SK-N-SH (cell line): ENCODE results near the gene TMEM117. TPM values are rescaled to one million over a fixed set of nuclear protein-coding genes. Genes with fewer than 3 reads are reported as not detected.

Experiments used
- CTCF ChIA-PET: fragments of 300-600, 350-600 bp; formaldehyde crosslinking; extraction: SDS; loops from one replicate; lab custom pipeline; 2021; lab: Yijun Ruan, JAX
- POLR2A ChIA-PET: fragments of 350-600 bp; sonication (Branson Sonifier 250); formaldehyde crosslinking; extraction: SDS; loops from one replicate; lab custom pipeline; 2020; ENCODE audit warnings: antibody characterized with exemption, inconsistent platforms; lab: Yijun Ruan, JAX
- DNase-seq: peaks from one replicate; pipeline ENCODE4 v3.0.0; 2012
- H2AFZ ChIP-seq: fragments of 200-600 bp; sonication (generic); 2 replicates; pipeline ENCODE4 v1.8.1; 2016; ENCODE audit warnings: antibody characterized with exemption, mild to moderate bottlenecking, low read depth
- H3F3A ChIP-seq: fragments of 200-600 bp; sonication (generic); replicated peaks from 2 replicates; pipeline ENCODE3; 2016; ENCODE audit warnings: antibody characterized with exemption, mild to moderate bottlenecking; ENCODE audit not compliant: insufficient read depth
- H3K27ac ChIP-seq, 2 experiments: fragments of 200-500 bp in 1 of 2; fragments of 200-600 bp in 1 of 2; sonication (Bioruptor generic) in 1 of 2; sonication (generic), shearing (Covaris generic) in 1 of 2; 2 replicates each; pipeline versions ENCODE4 v1.5.1 to v1.6.1; 2014 to 2016; ENCODE audit warnings: low read depth in 2 of 2, inconsistent platforms in 1 of 2, low read length in 1 of 2, mild to moderate bottlenecking in 1 of 2, mixed read lengths in 1 of 2
- H3K27me3 ChIP-seq: fragments of 200-600 bp; sonication (generic), shearing (Covaris generic); 2 replicates; pipeline ENCODE4 v1.6.1; 2016; ENCODE audit warnings: mixed run types; ENCODE audit not compliant: insufficient read depth
- H3K36me3 ChIP-seq, 2 experiments: fragments of 200-500 bp in 1 of 2; fragments of 200-600 bp in 1 of 2; sonication (Bioruptor generic) in 1 of 2; sonication (generic) in 1 of 2; replicated peaks in 1 of 2; 2 replicates each; pipeline versions ENCODE3 to v1.5.1; 2014 to 2016; ENCODE audit warnings: low read length in 1 of 2, mild to moderate bottlenecking in 1 of 2; ENCODE audit not compliant: insufficient read depth in 2 of 2, control insufficient read depth in 1 of 2
- H3K4me1 ChIP-seq, 2 experiments: fragments of 200-500 bp in 1 of 2; fragments of 200-600 bp in 1 of 2; sonication (Bioruptor generic) in 1 of 2; sonication (generic), shearing (Covaris generic) in 1 of 2; 2 replicates each; pipeline versions ENCODE4 v1.5.1 to v1.6.1; 2014 to 2016; ENCODE audit warnings: low read depth in 1 of 2, low read length in 1 of 2, mixed run types in 1 of 2; ENCODE audit not compliant: insufficient read depth in 2 of 2, control insufficient read depth in 1 of 2
- H3K4me2 ChIP-seq: fragments of 200-600 bp; sonication (generic), shearing (Covaris generic); 2 replicates; pipeline ENCODE4 v1.6.1; 2017; ENCODE audit warnings: mixed run types
- H3K4me3 ChIP-seq, 2 experiments: fragments of 200-500 bp in 1 of 2; fragments of 200-600 bp in 1 of 2; sonication (Bioruptor generic) in 1 of 2; sonication (generic), shearing (Covaris generic) in 1 of 2; 2 replicates each; pipeline versions ENCODE4 v1.5.1 to v1.8.1; 2014 to 2016; ENCODE audit warnings: low read depth in 2 of 2, inconsistent platforms in 1 of 2, low read length in 1 of 2, mild to moderate bottlenecking in 1 of 2, mixed read lengths in 1 of 2, moderate library complexity in 1 of 2
- H3K79me2 ChIP-seq: fragments of 200-600 bp; sonication (generic); 2 replicates; pipeline ENCODE4 v1.8.1; 2017; ENCODE audit warnings: mild to moderate bottlenecking; ENCODE audit not compliant: insufficient read depth
- H3K9ac ChIP-seq: fragments of 200-600 bp; sonication (generic); 2 replicates; pipeline ENCODE4 v1.6.1; 2017; ENCODE audit warnings: mixed run types
- H3K9me2 ChIP-seq: fragments of 200-600 bp; sonication (generic); 2 replicates; pipeline ENCODE4 v1.6.1; 2017; ENCODE audit warnings: mixed run types
- H3K9me3 ChIP-seq: fragments of 200-600 bp; sonication (generic); 2 replicates; pipeline ENCODE4 v1.6.1; 2017; ENCODE audit warnings: mixed run types, mild to moderate bottlenecking, moderate library complexity
- H4K20me1 ChIP-seq: fragments of 200-600 bp; sonication (generic); 2 replicates; pipeline ENCODE4 v1.6.1; 2017; ENCODE audit warnings: mild to moderate bottlenecking, mixed run types; ENCODE audit not compliant: insufficient read depth
- CTCF ChIP-seq: fragments of 200-600 bp; sonication (generic); IDR thresholded peaks from 2 replicates; pipeline ENCODE4 v1.6.1; 2017; ENCODE audit warnings: antibody characterized with exemption, mild to moderate bottlenecking, moderate library complexity
- ELF1 ChIP-seq: IDR thresholded peaks from 2 replicates; pipeline ENCODE4 v1.4.0; 2012
- EP300 ChIP-seq, 2 experiments: IDR thresholded peaks; 2 replicates each; pipeline versions ENCODE4 v1.4.0 to v1.6.1; 2012; ENCODE audit warnings: borderline replicate concordance in 1 of 2, low read depth in 1 of 2, low read length in 1 of 2
- EZH2phosphoT487 ChIP-seq: fragments of 200-600 bp; sonication (generic); IDR thresholded peaks from 2 replicates; pipeline ENCODE4 v1.6.1; 2017; ENCODE audit warnings: low read depth, mixed run types, mild to moderate bottlenecking, antibody characterized with exemption, moderate library complexity, borderline replicate concordance
- FOXJ3 ChIP-seq: sonication (generic); formaldehyde crosslinking; IDR thresholded peaks from 2 replicates; pipeline ENCODE4 v1.5.1; 2020; ENCODE audit warnings: mild to moderate bottlenecking, missing genetic modification reagents
- GABPA ChIP-seq: IDR thresholded peaks from 2 replicates; pipeline ENCODE4 v1.4.0; 2012; ENCODE audit warnings: low read depth, mild to moderate bottlenecking
- IRF3 ChIP-seq: fragments of 150-350 bp; IDR thresholded peaks from 2 replicates; pipeline ENCODE4 v1.6.1; 2016; ENCODE audit warnings: mild to moderate bottlenecking, low read depth, low read length
- JUND ChIP-seq: IDR thresholded peaks from 2 replicates; pipeline ENCODE4 v1.4.0; 2012
- MXI1 ChIP-seq: IDR thresholded peaks from 2 replicates; pipeline ENCODE4 v1.6.1; 2012; ENCODE audit warnings: mild to moderate bottlenecking, low read depth, low read length, improper control_type of control experiment
- NRF1 ChIP-seq: IDR thresholded peaks from 2 replicates; pipeline ENCODE4 v1.6.1; 2012; ENCODE audit warnings: low read depth, mild to moderate bottlenecking, low read length
- RCOR1 ChIP-seq: fragments of 150-350 bp; IDR thresholded peaks from 2 replicates; pipeline ENCODE4 v1.6.1; 2017; ENCODE audit warnings: antibody characterized with exemption, low read length
- REST ChIP-seq: IDR thresholded peaks from 2 replicates; pipeline ENCODE4 v1.6.1; 2012; ENCODE audit warnings: mild to moderate bottlenecking, low read depth, low read length, moderate library complexity
- SMC3 ChIP-seq: IDR thresholded peaks from 2 replicates; pipeline ENCODE4 v1.6.1; 2012; ENCODE audit warnings: low read depth, low read length, improper control_type of control experiment
- TCF12 ChIP-seq: IDR thresholded peaks from 2 replicates; pipeline ENCODE4 v1.4.0; 2012
- TEAD4 ChIP-seq: IDR thresholded peaks from 2 replicates; pipeline ENCODE4 v1.4.0; 2012; ENCODE audit warnings: mild to moderate bottlenecking, borderline replicate concordance; ENCODE audit not compliant: insufficient read depth
- USF2 ChIP-seq: fragments of 150-350 bp; IDR thresholded peaks from 2 replicates; pipeline ENCODE4 v1.6.1; 2017; ENCODE audit warnings: antibody characterized with exemption, low read length, low read depth, borderline replicate concordance
- ZBTB33 ChIP-seq: IDR thresholded peaks from 2 replicates; pipeline ENCODE4 v1.4.0; 2012; ENCODE audit warnings: low read depth, borderline replicate concordance
- WGBS: methylation state at CpG from one replicate; pipeline ENCODE4 v1.1.6; 2017; ENCODE audit warnings: low lambda C conversion rate; 5-methylcytosine and 5-hydroxymethylcytosine counted together
- polyA plus RNA-seq, 3 experiments: library from polyadenylated mRNA; depleted of rRNA; stranded (reverse); fragments of >200 nt; gene quantifications; 2 replicates each; pipeline ENCODE4 v1.2.3, GENCODE V29; 2012
- TF ChIP-seq, protein P1 (sequence below): IDR thresholded peaks from 2 replicates; pipeline ENCODE4 v1.4.0; 2012; ENCODE audit warnings: low read depth, borderline replicate concordance

TMEM117 gene
- polyA plus RNA-seq, 1 of the 3 experiments (the other 2 are of a cell fraction): 0.81 TPM

DNA sequence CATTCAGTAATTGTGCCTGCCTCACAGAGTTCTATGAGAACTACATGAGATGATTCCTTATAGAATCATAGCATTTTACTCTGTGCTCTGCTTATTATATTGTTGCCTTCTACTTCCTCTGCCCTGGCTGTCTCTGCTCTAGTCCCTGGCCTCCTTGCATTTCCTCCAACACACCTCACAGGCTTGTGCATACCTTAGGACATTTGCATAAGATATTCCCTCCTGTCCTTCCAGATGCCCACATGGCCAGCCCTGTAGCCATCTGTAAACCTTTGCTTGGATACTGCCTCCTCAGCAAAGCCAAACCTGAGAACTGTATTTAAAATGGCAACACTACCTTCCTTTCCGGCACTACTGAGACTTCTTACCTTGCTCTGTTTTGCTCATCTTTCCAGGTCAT lies 586.7 kb downstream of the TMEM117 start:
- ChIA-PET POLR2A (no interaction called here), CTCF (no interaction called here)
- no peaks in the 10 kb centered on the region for H3K79me2 ChIP-seq
- H3K9ac ChIP-seq: no peak overlapping the region
- no peaks in the 10 kb centered on the region for H3F3A ChIP-seq
- 62% methylated on average over 1 of the region's 1 CpG for WGBS
- H3K36me3 ChIP-seq: no peaks in the 10 kb centered on the region
- no peak for TF ChIP-seq IRF3
- TF ChIP-seq JUND: no peak
- no peak for TF ChIP-seq RCOR1
- TF ChIP-seq USF2: no peak
- no peak for TF ChIP-seq REST
- TF ChIP-seq ELF1: no peak
- no peak for TF ChIP-seq TCF12
- TF ChIP-seq EP300 (IDR thresholded peaks at IDR 0.05; ENCODE audit: borderline replicate concordance in 1 of 2, low read depth in 1 of 2, low read length in 1 of 2): no peak
- no peak for TF ChIP-seq NRF1
- TF ChIP-seq, protein P1, sequence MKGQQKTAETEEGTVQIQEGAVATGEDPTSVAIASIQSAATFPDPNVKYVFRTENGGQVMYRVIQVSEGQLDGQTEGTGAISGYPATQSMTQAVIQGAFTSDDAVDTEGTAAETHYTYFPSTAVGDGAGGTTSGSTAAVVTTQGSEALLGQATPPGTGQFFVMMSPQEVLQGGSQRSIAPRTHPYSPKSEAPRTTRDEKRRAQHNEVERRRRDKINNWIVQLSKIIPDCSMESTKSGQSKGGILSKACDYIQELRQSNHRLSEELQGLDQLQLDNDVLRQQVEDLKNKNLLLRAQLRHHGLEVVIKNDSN: no peak
- TF ChIP-seq MXI1: no peak
- no peak for TF ChIP-seq EZH2phosphoT487
- no peak for TF ChIP-seq SMC3
- TF ChIP-seq GABPA: no peak
- TF ChIP-seq ZBTB33: no peak
- no peak for TF ChIP-seq FOXJ3 (CRISPR knock-in tag)
- TF ChIP-seq CTCF: no peak
- no peak for TF ChIP-seq TEAD4
- H2AFZ ChIP-seq: no peak overlapping the region
- no peak overlapping the region for H3K4me3 ChIP-seq
- no peaks in the 10 kb centered on the region for H4K20me1 ChIP-seq
- H3K9me3 ChIP-seq: no peaks in the 10 kb centered on the region
- DNase-seq: no peak
- H3K4me1 ChIP-seq: no peaks in the 10 kb centered on the region
- H3K4me2 ChIP-seq: no peak overlapping the region
- H3K27ac ChIP-seq: no peak overlapping the region
- no peaks in the 10 kb centered on the region for H3K9me2 ChIP-seq
- H3K27me3 ChIP-seq: no peaks in the 10 kb centered on the region
